Central memory CD8-positive, alpha-beta T cell (primary cell): ENCODE data around the gene MUS81.
"Not testable (repeated sequence)": the region's sequence is repeated elsewhere in the genome, so short reads cannot be mapped to it uniquely, and the experiment has no call there.

ENCODE experiments used
- ATAC-seq: fragments of 150-1000 bp; cut with Tn5 transposase; replicated peaks from 2 replicates; pipeline ENCODE4 v1.10.0; 2022; ENCODE audit warnings: mild to moderate bottlenecking, moderate FRiP score, moderate number of reproducible peaks; ENCODE audit not compliant: poor library complexity, severe bottlenecking; ENCODE audit errors: extremely low read depth
- DNase-seq, 2 donors: peaks; one replicate each; pipeline ENCODE4 v3.0.0; 2021; ENCODE audit warnings: low spot score in 2 of 2
- H3K27ac Mint-ChIP-seq: one replicate; pipeline ENCODE4 v1.8.0; 2022; ENCODE audit warnings: low read depth, mild to moderate bottlenecking, moderate library complexity, mixed read lengths
- H3K27me3 Mint-ChIP-seq: one replicate; pipeline ENCODE4 v1.8.0; 2022; ENCODE audit warnings: mixed read lengths
- H3K36me3 Mint-ChIP-seq: one replicate; pipeline ENCODE4 v1.8.0; 2022; ENCODE audit warnings: mild to moderate bottlenecking, moderate library complexity, mixed read lengths; ENCODE audit not compliant: insufficient read depth
- H3K4me1 Mint-ChIP-seq: one replicate; pipeline ENCODE4 v1.8.0; 2022; ENCODE audit warnings: mixed read lengths
- H3K4me3 Mint-ChIP-seq: one replicate; pipeline ENCODE4 v1.8.0; 2022; ENCODE audit warnings: mild to moderate bottlenecking, moderate library complexity, mixed read lengths
- H3K9me3 Mint-ChIP-seq: one replicate; pipeline ENCODE4 v1.8.0; 2022; ENCODE audit warnings: mixed read lengths

Gene MUS81

GRCh38 chr11:65886826-65887722, 26.8 kb downstream of the MUS81 start:
- ATAC-seq (no peak), DNase-seq (no peak)
- H3K27me3 Mint-ChIP-seq, result no peaks in the 10 kb centered on the region
- H3K9me3 Mint-ChIP-seq, result no peaks in the 10 kb centered on the region
- H3K4me1 Mint-ChIP-seq, result peaks cover 55% of the 10 kb centered on the region
- peak overlapping the region; percentile 84 for H3K4me3 Mint-ChIP-seq
- H3K27ac Mint-ChIP-seq, result no peak overlapping the region
- H3K36me3 Mint-ChIP-seq, result peaks cover 28% of the 10 kb centered on the region

GRCh38 chr11:65887723-65888162, 27.5 kb downstream of the MUS81 start:
- peaks cover 62% of the 10 kb centered on the region for H3K4me1 Mint-ChIP-seq
- H3K27ac Mint-ChIP-seq, result peak overlapping the region; percentile 94
- DNase-seq (no peak), ATAC-seq (no peak)
- H3K4me3 Mint-ChIP-seq, result peak overlapping the region; percentile 84
- H3K36me3 Mint-ChIP-seq, result peaks cover 24% of the 10 kb centered on the region
- H3K9me3 Mint-ChIP-seq, result no peaks in the 10 kb centered on the region
- no peaks in the 10 kb centered on the region for H3K27me3 Mint-ChIP-seq

GRCh38 chr11:65888163-65888814, 28.1 kb downstream of the MUS81 start, which contains the start of gene FIBP:
FIBP (minus strand) TSS chr11:65888471; CDS start chr11:65888418, 53 bp downstream.
- H3K27me3 Mint-ChIP-seq, result no peaks in the 10 kb centered on the region
- peak within 1 kb of the TSS; percentile 94 for H3K27ac Mint-ChIP-seq
- peaks cover 65% of the 10 kb centered on the region for H3K4me1 Mint-ChIP-seq
- H3K9me3 Mint-ChIP-seq, result no peaks in the 10 kb centered on the region
- peak; percentile 86 to 87 for DNase-seq
- peak; percentile 68 for ATAC-seq
- peaks cover 24% of the 10 kb centered on the region for H3K36me3 Mint-ChIP-seq
- H3K4me3 Mint-ChIP-seq, result peak within 1 kb of the TSS; percentile 84

- peak within 1 kb of the TSS; percentile 94 for H3K27ac Mint-ChIP-seq
- peaks cover 55% of the 10 kb centered on the region for H3K4me1 Mint-ChIP-seq
- peak; percentile 65 for ATAC-seq
- peak within 1 kb of the TSS; percentile 84 for H3K4me3 Mint-ChIP-seq
- no peaks in the 10 kb centered on the region for H3K9me3 Mint-ChIP-seq
- H3K36me3 Mint-ChIP-seq, result peaks cover 19% of the 10 kb centered on the region
- H3K27me3 Mint-ChIP-seq, result no peaks in the 10 kb centered on the region
- peak; percentile 98 for DNase-seq
These were observed 30.3 kb downstream of the MUS81 start, which contains the start of gene CCDC85B for GRCh38 chr11:65890324-65891218. CCDC85B (plus strand) TSS chr11:65890673; CDS start chr11:65890784, 111 bp downstream.

- no peak for ATAC-seq
- no peak for DNase-seq
- H3K27ac Mint-ChIP-seq, result peak overlapping the region; percentile 91
- H3K27me3 Mint-ChIP-seq, result no peaks in the 10 kb centered on the region
- peak overlapping the region; percentile 84 for H3K4me3 Mint-ChIP-seq
- no peaks in the 10 kb centered on the region for H3K9me3 Mint-ChIP-seq
- H3K36me3 Mint-ChIP-seq, result peaks cover 18% of the 10 kb centered on the region
- H3K4me1 Mint-ChIP-seq, result peaks cover 56% of the 10 kb centered on the region
These were observed 31.2 kb downstream of the MUS81 start for GRCh38 chr11:65891219-65892136.

- not testable (repeated sequence) for ATAC-seq
- H3K4me3 Mint-ChIP-seq, result peak overlapping the region; percentile 84
These were observed 31.9 kb downstream of the MUS81 start for GRCh38 chr11:65892137-65892540.

GRCh38 chr11:65892661-65893317, 32.6 kb downstream of the MUS81 start:
- peaks cover 17% of the 10 kb centered on the region for H3K36me3 Mint-ChIP-seq
- H3K27me3 Mint-ChIP-seq, result no peaks in the 10 kb centered on the region
- H3K9me3 Mint-ChIP-seq, result no peaks in the 10 kb centered on the region
- no peak for DNase-seq
- H3K4me1 Mint-ChIP-seq, result peaks cover 51% of the 10 kb centered on the region
- peak overlapping the region; percentile 84 for H3K4me3 Mint-ChIP-seq
- ATAC-seq, result no peak
- H3K27ac Mint-ChIP-seq, result peak overlapping the region; percentile 91

More at GRCh38 chr11:65892137-65892540, 31.9 kb downstream of the MUS81 start:
- Mint-ChIP-seq H3K27ac (peak overlapping the region; percentile 91), H3K4me1 (peaks cover 51% of the 10 kb centered on the region), H3K36me3 (peaks cover 18% of the 10 kb centered on the region)
- not testable (repeated sequence) for H3K9me3 Mint-ChIP-seq, DNase-seq, H3K27me3 Mint-ChIP-seq

GRCh38 chr11:65894034-65894591, 33.9 kb downstream of the MUS81 start:
- no peaks in the 10 kb centered on the region for H3K27me3 Mint-ChIP-seq
- DNase-seq (no peak), ATAC-seq (no peak)
- no peaks in the 10 kb centered on the region for H3K9me3 Mint-ChIP-seq
- H3K36me3 Mint-ChIP-seq, result peaks cover 6% of the 10 kb centered on the region
- H3K27ac Mint-ChIP-seq, result peak overlapping the region; percentile 91
- peaks cover 44% of the 10 kb centered on the region for H3K4me1 Mint-ChIP-seq
- peak overlapping the region; percentile 84 for H3K4me3 Mint-ChIP-seq

GRCh38 chr11:65895482-65895981, 35.3 kb downstream of the MUS81 start:
- DNase-seq (no peak), ATAC-seq (no peak)
- Mint-ChIP-seq H3K4me1 (peaks cover 31% of the 10 kb centered on the region), H3K4me3 (no peak overlapping the region), H3K9me3 (no peaks in the 10 kb centered on the region), H3K27ac (no peak overlapping the region), H3K27me3 (no peaks in the 10 kb centered on the region), H3K36me3 (peaks cover under 1% of the 10 kb centered on the region)

- H3K4me1 Mint-ChIP-seq, result peaks cover 31% of the 10 kb centered on the region
These were observed 36.1 kb downstream of the MUS81 start for GRCh38 chr11:65896034-65896999.

More at GRCh38 chr11:65896034-65896999, 36.1 kb downstream of the MUS81 start:
- Mint-ChIP-seq H3K27me3 (no peaks in the 10 kb centered on the region), H3K9me3 (no peaks in the 10 kb centered on the region), H3K27ac (no peak overlapping the region), H3K36me3 (peaks cover 3% of the 10 kb centered on the region), H3K4me3 (no peak overlapping the region)
- ATAC-seq, result no peak
- no peak for DNase-seq
